A549 (cell line): ENCODE measurements around the gene ITGA2B. TPM values are rescaled to one million over a fixed set of nuclear protein-coding genes. Genes with fewer than 3 reads are reported as not detected.
A peak's percentile ranks its signal among the peaks of the same experiment; 100 is the strongest.

Source experiments
- ATAC-seq, 2 experiments: fragments of 200-7000 bp in 1 of 2; fragments of >200 bp in 1 of 2; cut with Nextera tagmentation in 1 of 2; cut with Tn5 transposase in 1 of 2; 3 replicates each; pipeline versions ENCODE4 v1.8.0 to v1.9.1; 2018 to 2020; ENCODE audit warnings: mild to moderate bottlenecking in 1 of 2, moderate library complexity in 1 of 2
- CTCF ChIA-PET: fragments of 300-600 bp; sonication (Branson Sonifier 250); formaldehyde crosslinking; extraction: SDS; loops from one replicate; lab custom pipeline; 2021; ENCODE audit warnings: antibody characterized with exemption, inconsistent platforms; lab: Yijun Ruan, JAX
- POLR2A ChIA-PET: fragments of 350-600 bp; formaldehyde crosslinking; extraction: SDS; loops from one replicate; lab custom pipeline; 2021; ENCODE audit warnings: antibody characterized with exemption, inconsistent platforms; lab: Yijun Ruan, JAX
- DNase-seq, 2 experiments: peaks; one replicate each; pipeline versions ENCODE4 v3.0.0 to v3.0.0-alpha.2; 2011 to 2016; ENCODE audit warnings: low read depth in 1 of 2, low spot score in 1 of 2
- FAIRE-seq: peaks from 2 replicates; lab custom pipeline; 2011; peaks lifted over from hg19 to GRCh38; lab: Jason Lieb, UNC
- H3K27ac ChIP-seq, 2 experiments: fragments of >200 bp; sonication (Bioruptor Twin); formaldehyde crosslinking; 3 replicates each; pipeline ENCODE4 v1.5.1; 2016 to 2017
- H3K4me1 ChIP-seq: fragments of >200 bp; sonication (Bioruptor Twin); formaldehyde crosslinking; 3 replicates; pipeline ENCODE4 v1.6.1; 2016
- H3K4me2 ChIP-seq: fragments of >200 bp; sonication (Bioruptor Twin); formaldehyde crosslinking; 3 replicates; pipeline ENCODE4 v1.6.1; 2016
- H3K4me3 ChIP-seq: fragments of >200 bp; sonication (Bioruptor Twin); formaldehyde crosslinking; 3 replicates; pipeline ENCODE4 v1.5.1; 2016
- H3K9me3 ChIP-seq: fragments of >200 bp; sonication (Bioruptor Twin); formaldehyde crosslinking; 3 replicates; pipeline ENCODE4 v1.6.1; 2016
- CBX8 ChIP-seq: fragments of 200-600 bp; sonication (generic); IDR thresholded peaks from 2 replicates; pipeline ENCODE4 v1.6.1; 2016
- CHD4 ChIP-seq: fragments of 200-600 bp; sonication (generic); IDR thresholded peaks from 2 replicates; pipeline ENCODE4 v1.6.1; 2016; ENCODE audit warnings: antibody characterized with exemption, mild to moderate bottlenecking, borderline replicate concordance
- EHF ChIP-seq: fragments of 250-450 bp; sonication (Bioruptor Pico); IDR thresholded peaks from 2 replicates; pipeline ENCODE4 v1.5.0; 2020; ENCODE audit warnings: mild to moderate bottlenecking
- EHMT2 ChIP-seq: fragments of 200-600 bp; sonication (generic); IDR thresholded peaks from 2 replicates; pipeline ENCODE4 v1.6.1; 2016; ENCODE audit warnings: antibody characterized with exemption, low read depth, mild to moderate bottlenecking, moderate library complexity
- ESRRA ChIP-seq: fragments of 150-350 bp; IDR thresholded peaks from 2 replicates; pipeline ENCODE4 v1.6.1; 2014; ENCODE audit warnings: mild to moderate bottlenecking, low read length, borderline replicate concordance
- FOSB ChIP-seq: fragments of 250-450 bp; sonication (Bioruptor Pico); IDR thresholded peaks from 2 replicates; pipeline ENCODE4 v1.5.0; 2020; ENCODE audit warnings: mild to moderate bottlenecking, moderate library complexity
- FOSL2 ChIP-seq, 2 experiments: fragments of 450-650 bp in 1 of 2; fragments of >200 bp in 1 of 2; sonication (Bioruptor Twin) in 1 of 2; formaldehyde crosslinking; IDR thresholded peaks; 2 replicates each; pipeline versions ENCODE4 v1.5.0 to v1.6.1; 2016 to 2020; ENCODE audit warnings: mild to moderate bottlenecking in 1 of 2, moderate library complexity in 1 of 2
- FOXS1 ChIP-seq: fragments of 250-450 bp; sonication (Bioruptor Pico); IDR thresholded peaks from 2 replicates; pipeline ENCODE4 v1.5.0; 2020; ENCODE audit warnings: mild to moderate bottlenecking, moderate library complexity
- HMGXB4 ChIP-seq: fragments of 250-450 bp; sonication (Bioruptor Pico); IDR thresholded peaks from 2 replicates; pipeline ENCODE4 v1.5.0; 2021; ENCODE audit warnings: mild to moderate bottlenecking, moderate library complexity, borderline replicate concordance
- HOXB13 ChIP-seq: fragments of 250-450 bp; sonication (Bioruptor Pico); IDR thresholded peaks from 2 replicates; pipeline ENCODE4 v1.5.0; 2020; ENCODE audit warnings: low read depth, mild to moderate bottlenecking, moderate library complexity
- KDM5A ChIP-seq: fragments of 200-600 bp; sonication (generic); IDR thresholded peaks from 2 replicates; pipeline ENCODE4 v1.6.1; 2016; ENCODE audit warnings: antibody characterized with exemption, mild to moderate bottlenecking
- MYC ChIP-seq: IDR thresholded peaks from 2 replicates; pipeline ENCODE4 v1.6.1; 2012; ENCODE audit warnings: mild to moderate bottlenecking, inconsistent platforms, low read length, improper control_type of control experiment, borderline replicate concordance
- PHF8 ChIP-seq: fragments of 200-600 bp; sonication (generic); IDR thresholded peaks from 2 replicates; pipeline ENCODE4 v1.6.1; 2016; ENCODE audit warnings: low read depth, mild to moderate bottlenecking, antibody characterized with exemption, moderate library complexity, borderline replicate concordance
- POLR2A ChIP-seq: IDR thresholded peaks from 2 replicates; pipeline ENCODE4 v1.6.1; 2012; ENCODE audit warnings: mild to moderate bottlenecking, low read length
- RAD21 ChIP-seq, 2 experiments: fragments of >200 bp in 1 of 2; sonication (Bioruptor Twin) in 1 of 2; formaldehyde crosslinking in 1 of 2; IDR thresholded peaks in 1 of 2; conservative IDR thresholded peaks in 1 of 2; 2 replicates in 1 of 2; 3 replicates in 1 of 2; pipeline ENCODE4 v1.6.1; 2012 to 2018; ENCODE audit warnings: inconsistent platforms in 1 of 2
- RCOR1 ChIP-seq: fragments of 150-350 bp; IDR thresholded peaks from 2 replicates; pipeline ENCODE4 v1.6.1; 2014; ENCODE audit warnings: antibody characterized with exemption, low read length, low read depth
- RFX5 ChIP-seq: fragments of 450-650 bp; IDR thresholded peaks from 2 replicates; pipeline ENCODE4 v1.7.1; 2014; ENCODE audit warnings: antibody characterized with exemption, mild to moderate bottlenecking, moderate library complexity
- SMC3 ChIP-seq: fragments of >200 bp; sonication (Bioruptor Twin); formaldehyde crosslinking; IDR thresholded peaks from 3 replicates; pipeline ENCODE4 v1.6.1; 2018; ENCODE audit warnings: inconsistent platforms
- TFCP2L1 ChIP-seq: fragments of 250-450 bp; sonication (Bioruptor Pico); IDR thresholded peaks from 2 replicates; pipeline ENCODE4 v1.5.0; 2021; ENCODE audit warnings: mild to moderate bottlenecking
- TP53 ChIP-seq: fragments of 250-450 bp; sonication (Bioruptor Pico); IDR thresholded peaks from 2 replicates; pipeline ENCODE4 v1.5.0; 2021; ENCODE audit warnings: mild to moderate bottlenecking, moderate library complexity
- ZFP36 ChIP-seq: fragments of 450-650 bp; IDR thresholded peaks from 2 replicates; pipeline ENCODE4 v1.6.1; 2014; ENCODE audit warnings: borderline replicate concordance; ENCODE audit not compliant: partially characterized antibody
- WGBS: methylation state at CpG from one replicate; pipeline ENCODE4 v1.1.6; 2017; ENCODE audit errors: missing lambda C conversion rate; 5-methylcytosine and 5-hydroxymethylcytosine counted together
- polyA plus RNA-seq, 4 experiments: library from polyadenylated mRNA; depleted of rRNA in 3 of 4; stranded (reverse); fragments of >200 nt; fragmentation: RNase III in 1 of 4; extraction: RNeasy Plus Mini Kit Qiagen cat#74134 plus additional on column Dnase treatment in 1 of 4; gene quantifications; 2 replicates in 3 of 4; 3 replicates in 1 of 4; pipeline ENCODE4 v1.2.3, GENCODE V29; 2011 to 2017
- TF ChIP-seq, protein P1 (sequence below): fragments of >200 bp; sonication (Bioruptor Twin); formaldehyde crosslinking; IDR thresholded peaks from 3 replicates; pipeline ENCODE4 v1.5.1; 2016

ITGA2B gene
- polyA plus RNA-seq, 2 of the 4 experiments (the other 2 are of a cell fraction): 1.3 to 4.1 TPM

- DNase-seq (no peak), FAIRE-seq (no peak), ATAC-seq (peak in 1 of 2 experiments; percentile 1; a peak in 1 of 6 replicates)
- Histone ChIP-seq H3K9me3 (no peaks in the 10 kb centered on the region), H3K4me2 (no peak overlapping the region), H3K4me1 (no peaks in the 10 kb centered on the region), H3K27ac (no peak overlapping the region), H3K4me3 (no peak overlapping the region)
- no peak for TF ChIP-seq POLR2A
- TF ChIP-seq KDM5A: no peak
- TF ChIP-seq TFCP2L1 (CRISPR knock-in tag): no peak
- no peak for TF ChIP-seq ZFP36
- no peak for TF ChIP-seq RCOR1
- TF ChIP-seq MYC: no peak
- no peak for TF ChIP-seq FOSB (CRISPR knock-in tag)
- no peak for TF ChIP-seq HMGXB4 (CRISPR knock-in tag)
- TF ChIP-seq, protein P1, sequence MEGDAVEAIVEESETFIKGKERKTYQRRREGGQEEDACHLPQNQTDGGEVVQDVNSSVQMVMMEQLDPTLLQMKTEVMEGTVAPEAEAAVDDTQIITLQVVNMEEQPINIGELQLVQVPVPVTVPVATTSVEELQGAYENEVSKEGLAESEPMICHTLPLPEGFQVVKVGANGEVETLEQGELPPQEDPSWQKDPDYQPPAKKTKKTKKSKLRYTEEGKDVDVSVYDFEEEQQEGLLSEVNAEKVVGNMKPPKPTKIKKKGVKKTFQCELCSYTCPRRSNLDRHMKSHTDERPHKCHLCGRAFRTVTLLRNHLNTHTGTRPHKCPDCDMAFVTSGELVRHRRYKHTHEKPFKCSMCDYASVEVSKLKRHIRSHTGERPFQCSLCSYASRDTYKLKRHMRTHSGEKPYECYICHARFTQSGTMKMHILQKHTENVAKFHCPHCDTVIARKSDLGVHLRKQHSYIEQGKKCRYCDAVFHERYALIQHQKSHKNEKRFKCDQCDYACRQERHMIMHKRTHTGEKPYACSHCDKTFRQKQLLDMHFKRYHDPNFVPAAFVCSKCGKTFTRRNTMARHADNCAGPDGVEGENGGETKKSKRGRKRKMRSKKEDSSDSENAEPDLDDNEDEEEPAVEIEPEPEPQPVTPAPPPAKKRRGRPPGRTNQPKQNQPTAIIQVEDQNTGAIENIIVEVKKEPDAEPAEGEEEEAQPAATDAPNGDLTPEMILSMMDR: no peak
- CTCF ChIA-PET: interaction anchor here (0.6 to 17.9 kb wide), 30 partner anchors 10 to 286 kb away, joined by 3 to 327 read pairs (median 4); partner anchors contain the start of genes FAM171A2 and SLC25A39
- 90% methylated on average over 7 of the region's 8 CpGs for WGBS
- POLR2A ChIA-PET: interaction anchor here (0.5 to 1.6 kb wide), 3 partner anchors 24 to 153 kb away, joined by 3 to 7 read pairs (median 3); no protein-coding TSS in a partner anchor
These were observed 38.0 kb downstream of the ITGA2B start for GRCh38 chr17:44351464-44351863.

- Histone ChIP-seq H3K4me2 (no peak overlapping the region), H3K4me1 (peaks cover 6% of the 10 kb centered on the region), H3K9me3 (no peaks in the 10 kb centered on the region), H3K27ac (no peak overlapping the region), H3K4me3 (no peak overlapping the region)
- POLR2A ChIA-PET: interaction anchor here (1.6 kb wide), 1 partner anchor 129 kb away, joined by 3 read pairs; no protein-coding TSS in a partner anchor
- CTCF ChIA-PET: interaction anchor here (0.5 to 17.9 kb wide), 44 partner anchors 9 to 585 kb away, joined by 3 to 327 read pairs (median 4); partner anchors contain the start of genes FAM171A2 and SLC25A39
- 35% methylated on average over 4 of the region's 6 CpGs for WGBS
- peak; percentile 75 to 85 for TF ChIP-seq RAD21 (conservative IDR thresholded peaks at IDR 0.05 in 1 of 2, IDR thresholded peaks at IDR 0.05 in 1 of 2)
- TF ChIP-seq SMC3: peak; percentile 71
- no peak for TF ChIP-seq EHF (CRISPR knock-in tag)
- no peak for TF ChIP-seq FOXS1 (CRISPR knock-in tag)
- TF ChIP-seq CHD4: no peak
- TF ChIP-seq CBX8: no peak
- TF ChIP-seq, protein P1: peak; percentile 81
- DNase-seq (peak; percentile 73 to 96), ATAC-seq (peak; percentile 78 to 92), FAIRE-seq (peak; percentile 28)
These were observed 38.7 kb downstream of the ITGA2B start for GRCh38 chr17:44350733-44351226.

- no peak for TF ChIP-seq HOXB13
- TF ChIP-seq ESRRA: no peak
- TF ChIP-seq CHD4: no peak
- TF ChIP-seq RCOR1: no peak
- TF ChIP-seq PHF8: no peak
- no peak for TF ChIP-seq FOSL2 (IDR thresholded peaks at IDR 0.05)
- no peak for TF ChIP-seq FOSL2 (CRISPR knock-in tag; IDR thresholded peaks at IDR 0.05)
- no peak for TF ChIP-seq TP53 (CRISPR knock-in tag)
- TF ChIP-seq EHMT2: no peak
- no peak for TF ChIP-seq RFX5
- H3K4me3 ChIP-seq: no peak overlapping the region
- H3K4me2 ChIP-seq: no peak overlapping the region
- DNase-seq: no peak
- ChIA-PET CTCF (interaction anchor here (0.6 to 17.9 kb wide), 27 partner anchors 8 to 311 kb away, joined by 3 to 327 read pairs (median 4); partner anchors contain the start of genes FAM171A2 and SLC25A39), POLR2A (no interaction called here)
- FAIRE-seq: no peak
- WGBS: 93% methylated on average over 7 of the region's 12 CpGs
- ATAC-seq: no peak
- H3K9me3 ChIP-seq: no peaks in the 10 kb centered on the region
- no peak overlapping the region for H3K27ac ChIP-seq
- H3K4me1 ChIP-seq: peaks cover 6% of the 10 kb centered on the region
These were observed 39.8 kb downstream of the ITGA2B start for GRCh38 chr17:44349553-44350070.
